Cardiac fibroblast (primary cell): ENCODE data around the gene SHISAL1.

Experiments used
- DNase-seq, 2 donors: peaks; one replicate each; pipeline versions ENCODE4 v3.0.0 to v3.0.0-alpha.2; 2010; ENCODE audit warnings: low read depth in 2 of 2
- H3K4me3 ChIP-seq, 2 donors: replicated peaks in 1 of 2; 1 replicate in 1 of 2; 2 replicates in 1 of 2; pipeline ENCODE4 v1.5.1; 2011; ENCODE audit warnings: low read depth in 2 of 2, low read length in 2 of 2, mild to moderate bottlenecking in 2 of 2, moderate library complexity in 1 of 2
- TF ChIP-seq, protein P1 (sequence below): IDR thresholded peaks from one replicate; pipeline ENCODE4 v1.5.1; 2011; ENCODE audit warnings: low read depth, mild to moderate bottlenecking, low read length, inconsistent platforms

Gene SHISAL1

DNA sequence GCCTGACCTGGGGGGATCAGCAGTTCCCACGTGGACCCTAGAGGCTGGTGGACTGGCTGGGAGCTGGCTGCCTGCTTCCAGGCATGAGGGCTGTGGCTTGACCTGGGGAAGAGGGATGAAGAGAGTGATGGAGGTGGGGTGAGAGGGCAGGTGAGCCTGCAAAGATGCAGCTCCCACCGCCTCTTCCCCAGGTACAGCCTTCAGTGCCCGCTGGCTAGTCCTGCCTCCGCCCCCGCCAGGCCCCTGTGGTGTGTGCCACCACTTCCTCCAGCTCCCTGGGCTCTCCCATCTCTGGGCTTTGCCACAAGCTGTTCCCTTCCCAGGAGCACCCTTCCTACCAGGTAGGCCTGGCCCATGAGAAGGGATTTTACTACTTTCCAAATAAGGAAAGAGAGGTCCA, 112.9 kb downstream of the SHISAL1 start:
- TF ChIP-seq, protein P1, sequence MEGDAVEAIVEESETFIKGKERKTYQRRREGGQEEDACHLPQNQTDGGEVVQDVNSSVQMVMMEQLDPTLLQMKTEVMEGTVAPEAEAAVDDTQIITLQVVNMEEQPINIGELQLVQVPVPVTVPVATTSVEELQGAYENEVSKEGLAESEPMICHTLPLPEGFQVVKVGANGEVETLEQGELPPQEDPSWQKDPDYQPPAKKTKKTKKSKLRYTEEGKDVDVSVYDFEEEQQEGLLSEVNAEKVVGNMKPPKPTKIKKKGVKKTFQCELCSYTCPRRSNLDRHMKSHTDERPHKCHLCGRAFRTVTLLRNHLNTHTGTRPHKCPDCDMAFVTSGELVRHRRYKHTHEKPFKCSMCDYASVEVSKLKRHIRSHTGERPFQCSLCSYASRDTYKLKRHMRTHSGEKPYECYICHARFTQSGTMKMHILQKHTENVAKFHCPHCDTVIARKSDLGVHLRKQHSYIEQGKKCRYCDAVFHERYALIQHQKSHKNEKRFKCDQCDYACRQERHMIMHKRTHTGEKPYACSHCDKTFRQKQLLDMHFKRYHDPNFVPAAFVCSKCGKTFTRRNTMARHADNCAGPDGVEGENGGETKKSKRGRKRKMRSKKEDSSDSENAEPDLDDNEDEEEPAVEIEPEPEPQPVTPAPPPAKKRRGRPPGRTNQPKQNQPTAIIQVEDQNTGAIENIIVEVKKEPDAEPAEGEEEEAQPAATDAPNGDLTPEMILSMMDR = no peak
- no peak overlapping the region for H3K4me3 ChIP-seq
- DNase-seq = no peak

DNA sequence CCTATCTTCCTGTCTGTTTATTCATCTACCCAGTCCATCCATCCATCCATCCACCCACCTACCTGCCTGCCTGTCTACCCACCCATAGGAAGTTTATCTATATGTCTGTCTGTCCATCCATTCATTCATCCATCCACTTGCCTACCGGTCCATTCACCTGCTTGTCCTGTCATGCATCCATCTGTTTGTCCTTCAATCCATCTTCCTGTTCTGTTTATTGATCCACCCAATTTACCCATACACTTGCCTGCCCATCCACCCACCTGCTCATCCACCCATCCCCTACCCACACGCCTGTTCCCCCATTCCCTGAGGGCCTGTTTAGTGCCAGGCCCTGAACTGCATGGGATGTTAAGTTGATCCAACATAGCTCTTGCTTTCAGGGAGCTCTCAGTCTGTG, 113.6 kb downstream of the SHISAL1 start:
- DNase-seq = no peak
- H3K4me3 ChIP-seq = no peak overlapping the region
- TF ChIP-seq, protein P1 = no peak

DNA sequence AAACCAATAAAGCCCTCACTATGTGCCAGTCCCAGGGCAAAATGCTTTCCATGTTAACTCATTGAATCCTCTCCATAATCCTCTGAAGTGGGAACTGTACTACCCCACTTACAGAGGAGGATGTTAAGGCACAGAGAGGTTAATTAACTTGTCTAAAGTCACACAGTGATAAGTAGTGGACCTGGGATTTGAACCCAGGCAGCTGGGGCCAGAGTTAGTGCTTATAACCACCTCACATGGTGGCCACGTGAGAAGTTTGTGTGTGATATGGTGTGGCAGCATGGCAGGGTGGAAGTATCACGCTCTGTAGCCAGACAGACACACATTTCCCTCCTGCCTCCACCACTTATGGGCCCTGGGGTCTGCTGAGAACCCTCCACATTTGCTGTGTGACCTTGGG, 115.5 kb downstream of the SHISAL1 start:
- TF ChIP-seq, protein P1 = no peak
- DNase-seq = no peak

DNA sequence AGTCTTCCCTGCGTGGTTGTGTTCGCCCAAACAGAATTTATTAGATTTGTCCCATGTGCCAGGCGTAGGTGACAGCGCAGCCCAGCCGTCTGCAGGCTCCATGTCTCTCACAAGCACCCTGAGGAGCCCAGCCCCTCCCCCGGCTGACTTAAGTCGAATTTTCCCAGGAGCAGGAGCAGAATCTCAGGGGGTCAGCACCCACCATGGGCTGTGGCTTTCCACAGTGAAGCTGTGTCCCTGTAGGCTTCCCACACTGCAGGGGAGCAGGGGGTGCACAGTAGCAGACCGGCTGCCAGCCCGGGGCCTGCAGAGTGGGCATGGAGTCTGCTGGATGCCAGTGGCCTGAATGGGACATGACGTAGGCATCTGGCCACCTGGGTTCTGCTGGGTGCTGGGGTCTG, 116.0 kb downstream of the SHISAL1 start:
- TF ChIP-seq, protein P1 = no peak
- no peak overlapping the region for H3K4me3 ChIP-seq
- no peak for DNase-seq

More for the DNA sequence above, 115.5 kb downstream of the SHISAL1 start:
- no peak overlapping the region for H3K4me3 ChIP-seq

DNA sequence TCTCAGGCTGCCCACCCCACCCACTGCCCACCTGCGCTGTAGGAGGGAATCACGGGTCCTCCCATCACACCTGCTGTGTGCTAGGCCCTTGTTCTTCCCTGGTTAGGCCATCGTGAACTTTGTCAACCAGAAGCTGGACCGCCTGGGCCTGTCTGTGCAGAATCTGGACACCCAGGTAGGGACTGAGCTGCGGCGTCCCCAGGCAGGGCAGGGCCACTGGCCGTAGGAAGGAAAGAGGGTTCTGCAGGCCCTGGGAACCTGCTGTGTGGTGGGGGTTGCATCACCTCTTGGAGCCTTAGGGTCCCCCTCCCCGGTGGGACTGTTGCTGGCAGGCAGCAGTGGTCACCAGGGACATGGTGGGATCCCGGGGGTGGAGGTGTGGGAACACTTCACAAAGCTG, 116.5 kb downstream of the SHISAL1 start:
- no peak for DNase-seq
- no peak overlapping the region for H3K4me3 ChIP-seq
- TF ChIP-seq, protein P1 = no peak

DNA sequence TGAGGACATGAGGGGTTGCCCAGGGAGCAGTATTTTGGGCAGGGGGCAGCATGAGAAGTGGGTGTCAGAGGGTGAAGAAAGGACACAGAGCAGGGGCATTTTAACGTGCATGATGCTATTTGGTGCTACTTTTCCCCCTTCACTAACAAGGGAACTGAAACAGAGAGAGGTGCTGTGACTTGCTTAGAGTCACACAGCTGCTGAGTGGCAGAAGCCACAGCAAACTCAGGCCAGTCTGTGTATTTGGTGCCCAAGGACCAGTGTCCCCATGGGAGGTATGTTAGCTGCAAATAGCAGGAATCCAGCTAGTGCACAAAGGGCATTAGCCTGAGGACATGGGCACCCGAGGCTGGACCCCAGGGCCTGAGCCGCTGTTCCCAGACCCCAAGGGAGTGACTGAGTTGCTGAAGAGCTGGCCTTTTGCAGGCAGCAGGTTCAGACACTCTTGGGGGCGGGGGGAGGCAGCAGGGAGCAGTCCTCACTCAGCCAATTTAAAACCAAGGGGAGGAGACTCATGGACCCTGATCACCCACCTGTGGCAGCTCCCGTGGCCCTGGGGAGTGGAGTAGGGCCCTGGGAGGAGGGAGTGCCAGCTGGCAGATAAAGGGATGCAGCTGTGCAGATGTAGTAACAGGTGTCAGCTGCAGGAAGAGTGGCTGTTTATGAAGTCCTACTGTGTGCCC, 117.4 kb downstream of the SHISAL1 start:
- no peak for DNase-seq
- TF ChIP-seq, protein P1 = no peak
- no peak overlapping the region for H3K4me3 ChIP-seq

DNA sequence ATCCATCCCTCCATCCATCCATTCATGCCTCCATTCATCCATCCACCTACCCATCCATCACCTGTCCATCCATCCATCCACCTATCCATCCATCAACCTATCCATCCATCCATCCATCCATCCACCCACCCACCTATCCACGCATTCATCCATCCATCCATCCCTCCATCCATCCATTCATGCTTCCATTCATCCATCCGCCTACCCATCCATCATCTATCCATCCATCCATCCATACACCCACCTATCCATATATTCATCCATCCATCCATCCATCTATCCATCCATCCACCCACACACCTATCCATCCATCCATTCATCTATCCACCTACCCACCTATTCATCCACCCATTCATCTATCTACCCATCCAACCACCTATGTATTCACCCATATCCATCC, 118.2 kb downstream of the SHISAL1 start:
- TF ChIP-seq, protein P1 = no peak
- H3K4me3 ChIP-seq = no peak overlapping the region
- no peak for DNase-seq
